Measurements from ENCODE around the gene MTHFD2L. TPM values are rescaled to one million over a fixed set of nuclear protein-coding genes. Genes with fewer than 3 reads are reported as not detected.
A peak's percentile ranks its signal among the peaks of the same experiment; 100 is the strongest.

The MTHFD2L gene
- total and polyA plus RNA-seq, 10 of the 15 experiments (the other 5 are each of a cell fraction or from before 2014, with no cell fraction given), result 4.8 to 25.4 (median 14.4) TPM

- no peak for DNase-seq (ENCODE audit: low read depth, low spot score)
- H4K20me1 ChIP-seq (ENCODE audit: control insufficient read depth, insufficient read depth), result no peaks in the 10 kb centered on the region
- ChIA-PET CTCF (interaction anchor here (0.6 to 5.3 kb wide), 48 partner anchors 8 to 888 kb away, joined by 3 to 67 read pairs (median 5); partner anchors contain the start of gene EPGN), RAD21 (ENCODE audit: unreplicated experiment) (interaction anchor here (0.6 to 3.1 kb wide), 18 partner anchors 9 to 447 kb away, joined by 3 to 39 read pairs (median 3); no protein-coding TSS in a partner anchor), SMC1A (ENCODE audit: uncharacterized antibody, unreplicated experiment) (interaction anchor here (0.6 to 4.4 kb wide), 26 partner anchors 9 to 447 kb away, joined by 3 to 40 read pairs (median 3); partner anchors contain the start of gene EPGN), POLR2A (no interaction called here)
- H3K4me1 ChIP-seq (ENCODE audit: control insufficient read depth, insufficient read depth, low read length), result peaks cover 6% of the 10 kb centered on the region; the same call in 1 of the 2 replicates
- H3K4me3 ChIP-seq, result no peak overlapping the region
- H3K9ac ChIP-seq (ENCODE audit: control insufficient read depth, insufficient read depth, low read length), result no peak overlapping the region
- no peak overlapping the region for H3K27ac ChIP-seq (ENCODE audit: control insufficient read depth, insufficient read depth)
- H3K9me3 ChIP-seq (replicated peaks; ENCODE audit: control insufficient read depth, insufficient read depth, low read length), result no peaks in the 10 kb centered on the region
- peak; percentile 68 for TF ChIP-seq YY1 (IDR thresholded peaks at IDR 0.05; ENCODE audit: low read depth, low read length)
- no peak for TF ChIP-seq NRF1 (conservative IDR thresholded peaks at IDR 0.05; ENCODE audit: low read depth, low read length)
- TF ChIP-seq RUNX3 (IDR thresholded peaks at IDR 0.05; ENCODE audit: low read length), result 0 out of 2 replicates have a peak, but pooled peaks have one; percentile 12
- TF ChIP-seq ZNF384 (IDR thresholded peaks at IDR 0.05; ENCODE audit: borderline replicate concordance, low read depth, low read length), result no peak
- peak; percentile 77; the same call in 1 of the 2 replicates for TF ChIP-seq SMC3 (IDR thresholded peaks at IDR 0.05; ENCODE audit: borderline replicate concordance, low read length)
- TF ChIP-seq RAD21 (IDR thresholded peaks at IDR 0.05; ENCODE audit: insufficient read depth, low read depth, low read length), result peak; percentile 65
- TF ChIP-seq CTCF (IDR thresholded peaks at IDR 0.05 in 2 of 3, conservative IDR thresholded peaks at IDR 0.05 in 1 of 3; ENCODE audit: control insufficient read depth in 2 of 3, extremely low read depth in 1 of 3, insufficient read depth in 1 of 3, low read depth in 3 of 3, low read length in 3 of 3), result peak; percentile 73 to 85 (median 85)
- no peak for TF ChIP-seq EED (IDR thresholded peaks at IDR 0.05; ENCODE audit: low read depth)
- TF ChIP-seq SIN3A (IDR thresholded peaks at IDR 0.05; ENCODE audit: low read depth, low read length), result no peak
- intact Hi-C loops (cut with micrococcal nuclease; ENCODE audit: unreplicated experiment) (loop anchor here (1.0 to 2.0 kb wide), 3 partner anchors 40 to 446 kb away; no protein-coding TSS in a partner anchor), in situ Hi-C loops (cut with MboI) (no loop called here)
- 25% methylated on average over 4 of the region's 4 CpGs for WGBS (ENCODE audit: insufficient coverage, insufficient replicate concordance, low lambda C conversion rate, missing lambda C conversion rate)
- H3K79me2 ChIP-seq (ENCODE audit: control insufficient read depth, insufficient read depth, low read length), result no peaks in the 10 kb centered on the region
- H3K36me3 ChIP-seq (ENCODE audit: control insufficient read depth in 2 of 2, insufficient read depth in 2 of 2, low read length in 1 of 2), result no peaks in the 10 kb centered on the region
- ATAC-seq, result peak; percentile 100
- no peak for FAIRE-seq
- H3K27me3 ChIP-seq (replicated peaks in 1 of 2; ENCODE audit: control insufficient read depth in 2 of 2, insufficient read depth in 2 of 2, low read length in 1 of 2), result no peaks in the 10 kb centered on the region
- no peak overlapping the region for H3K4me2 ChIP-seq (ENCODE audit: control insufficient read depth, insufficient read depth)
- BruUV-seq (replicated peaks), result no TSS peak
- H2AFZ ChIP-seq (ENCODE audit: control insufficient read depth, low read depth, low read length), result no peak overlapping the region
Measured at GRCh38 chr4:74228691-74229640, 71.0 kb downstream of the MTHFD2L start.
